Measurements from ENCODE around the gene LCE1F. TPM values are rescaled to one million over a fixed set of nuclear protein-coding genes. Genes with fewer than 3 reads are reported as not detected.
A peak's percentile ranks its signal among the peaks of the same experiment; 100 is the strongest.

LCE1F gene
- polyA plus RNA-seq, 1 of the 3 experiments (the other 2 are of a cell fraction): not detected

DNA sequence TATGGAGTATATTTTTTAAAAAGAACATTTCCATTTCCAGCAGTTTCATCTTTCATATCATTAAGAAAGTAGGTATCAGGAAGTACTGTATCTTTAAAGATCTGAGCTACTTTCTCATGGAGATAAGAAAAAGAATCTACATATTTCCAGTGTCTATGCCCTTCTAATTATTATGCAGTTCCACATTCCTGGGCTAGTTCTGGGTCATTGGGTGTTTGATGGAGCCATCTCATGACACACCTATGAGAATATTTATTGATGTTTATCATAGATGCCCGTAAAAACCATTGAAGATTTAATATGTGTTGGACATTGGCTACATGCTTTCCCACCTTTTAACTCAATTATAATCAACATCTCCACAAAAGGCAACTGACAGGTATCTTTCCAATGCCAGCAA is 46.0 kb upstream of the LCE1F start:
- H3K9ac ChIP-seq: no peak overlapping the region
- H4K20me1 ChIP-seq (ENCODE audit: insufficient read depth): no peaks in the 10 kb centered on the region
- H3K27me3 ChIP-seq (ENCODE audit: insufficient read depth): peaks cover 12% of the 10 kb centered on the region; the same call in 1 of the 2 replicates
- H3K4me1 ChIP-seq (ENCODE audit: control insufficient read depth in 1 of 2, insufficient read depth in 2 of 2, low read depth in 1 of 2, low read length in 1 of 2): no peaks in the 10 kb centered on the region
- no peaks in the 10 kb centered on the region for H3K9me2 ChIP-seq
- DNase-seq: no peak
- H3K36me3 ChIP-seq (replicated peaks in 1 of 2; ENCODE audit: control insufficient read depth in 1 of 2, insufficient read depth in 2 of 2, low read length in 1 of 2): no peaks in the 10 kb centered on the region
- no peak overlapping the region for H3K27ac ChIP-seq (ENCODE audit: low read depth in 2 of 2, low read length in 1 of 2)
- 0% methylated on average over 1 of the region's 1 CpG for WGBS (ENCODE audit: low lambda C conversion rate)
- H3K79me2 ChIP-seq (ENCODE audit: insufficient read depth): no peaks in the 10 kb centered on the region
- POLR2A ChIA-PET: no interaction called here
- TF ChIP-seq EZH2phosphoT487 (IDR thresholded peaks at IDR 0.05; ENCODE audit: borderline replicate concordance, low read depth) (no peak), MEF2A (IDR thresholded peaks at IDR 0.05; ENCODE audit: borderline replicate concordance, low read depth) (no peak), SMC3 (IDR thresholded peaks at IDR 0.05; ENCODE audit: low read depth, low read length) (no peak), FOXM1 (IDR thresholded peaks at IDR 0.05; ENCODE audit: low read depth) (no peak), FOXJ3 (CRISPR knock-in tag; IDR thresholded peaks at IDR 0.05) (no peak), YY1 (IDR thresholded peaks at IDR 0.05; ENCODE audit: low read depth) (no peak), POLR2AphosphoS5 (IDR thresholded peaks at IDR 0.05; ENCODE audit: low read depth, low read length) (no peak), SIN3A (IDR thresholded peaks at IDR 0.05; ENCODE audit: borderline replicate concordance, low read depth, low read length) (no peak)
- TF ChIP-seq, protein P1, sequence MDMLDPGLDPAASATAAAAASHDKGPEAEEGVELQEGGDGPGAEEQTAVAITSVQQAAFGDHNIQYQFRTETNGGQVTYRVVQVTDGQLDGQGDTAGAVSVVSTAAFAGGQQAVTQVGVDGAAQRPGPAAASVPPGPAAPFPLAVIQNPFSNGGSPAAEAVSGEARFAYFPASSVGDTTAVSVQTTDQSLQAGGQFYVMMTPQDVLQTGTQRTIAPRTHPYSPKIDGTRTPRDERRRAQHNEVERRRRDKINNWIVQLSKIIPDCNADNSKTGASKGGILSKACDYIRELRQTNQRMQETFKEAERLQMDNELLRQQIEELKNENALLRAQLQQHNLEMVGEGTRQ (IDR thresholded peaks at IDR 0.05; ENCODE audit: borderline replicate concordance, low read depth, low read length): no peak
- H3K9me3 ChIP-seq: no peaks in the 10 kb centered on the region
- no peak overlapping the region for H2AFZ ChIP-seq (ENCODE audit: low read depth)
- no peak overlapping the region for H3K4me2 ChIP-seq
- H3F3A ChIP-seq (replicated peaks; ENCODE audit: insufficient read depth): no peaks in the 10 kb centered on the region
- H3K4me3 ChIP-seq (ENCODE audit: low read depth in 2 of 2, low read length in 1 of 2): no peak overlapping the region
- CTCF ChIA-PET: no interaction called here

GRCh38 chr1:152735648-152736047 is 39.3 kb upstream of the LCE1F start:
- DNase-seq: no peak
- Histone ChIP-seq H4K20me1 (ENCODE audit: insufficient read depth) (no peaks in the 10 kb centered on the region), H3K9me2 (no peaks in the 10 kb centered on the region), H2AFZ (ENCODE audit: low read depth) (no peak overlapping the region), H3K27me3 (ENCODE audit: insufficient read depth) (no peaks in the 10 kb centered on the region), H3K79me2 (ENCODE audit: insufficient read depth) (no peaks in the 10 kb centered on the region), H3K36me3 (replicated peaks in 1 of 2; ENCODE audit: control insufficient read depth in 1 of 2, insufficient read depth in 2 of 2, low read length in 1 of 2) (no peaks in the 10 kb centered on the region), H3F3A (replicated peaks; ENCODE audit: insufficient read depth) (no peaks in the 10 kb centered on the region), H3K27ac (ENCODE audit: low read depth in 2 of 2, low read length in 1 of 2) (no peak overlapping the region), H3K4me1 (ENCODE audit: control insufficient read depth in 1 of 2, insufficient read depth in 2 of 2, low read depth in 1 of 2, low read length in 1 of 2) (no peaks in the 10 kb centered on the region), H3K4me3 (ENCODE audit: low read depth in 2 of 2, low read length in 1 of 2) (no peak overlapping the region), H3K9ac (no peak overlapping the region), H3K9me3 (no peaks in the 10 kb centered on the region), H3K4me2 (no peak overlapping the region)
- WGBS (ENCODE audit: low lambda C conversion rate): 0% methylated on average over 1 of the region's 1 CpG
- ChIA-PET POLR2A (no interaction called here), CTCF (no interaction called here)
- TF ChIP-seq, protein P2, sequence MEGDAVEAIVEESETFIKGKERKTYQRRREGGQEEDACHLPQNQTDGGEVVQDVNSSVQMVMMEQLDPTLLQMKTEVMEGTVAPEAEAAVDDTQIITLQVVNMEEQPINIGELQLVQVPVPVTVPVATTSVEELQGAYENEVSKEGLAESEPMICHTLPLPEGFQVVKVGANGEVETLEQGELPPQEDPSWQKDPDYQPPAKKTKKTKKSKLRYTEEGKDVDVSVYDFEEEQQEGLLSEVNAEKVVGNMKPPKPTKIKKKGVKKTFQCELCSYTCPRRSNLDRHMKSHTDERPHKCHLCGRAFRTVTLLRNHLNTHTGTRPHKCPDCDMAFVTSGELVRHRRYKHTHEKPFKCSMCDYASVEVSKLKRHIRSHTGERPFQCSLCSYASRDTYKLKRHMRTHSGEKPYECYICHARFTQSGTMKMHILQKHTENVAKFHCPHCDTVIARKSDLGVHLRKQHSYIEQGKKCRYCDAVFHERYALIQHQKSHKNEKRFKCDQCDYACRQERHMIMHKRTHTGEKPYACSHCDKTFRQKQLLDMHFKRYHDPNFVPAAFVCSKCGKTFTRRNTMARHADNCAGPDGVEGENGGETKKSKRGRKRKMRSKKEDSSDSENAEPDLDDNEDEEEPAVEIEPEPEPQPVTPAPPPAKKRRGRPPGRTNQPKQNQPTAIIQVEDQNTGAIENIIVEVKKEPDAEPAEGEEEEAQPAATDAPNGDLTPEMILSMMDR (IDR thresholded peaks at IDR 0.05): peak; percentile 34
- TF ChIP-seq, protein P3, sequence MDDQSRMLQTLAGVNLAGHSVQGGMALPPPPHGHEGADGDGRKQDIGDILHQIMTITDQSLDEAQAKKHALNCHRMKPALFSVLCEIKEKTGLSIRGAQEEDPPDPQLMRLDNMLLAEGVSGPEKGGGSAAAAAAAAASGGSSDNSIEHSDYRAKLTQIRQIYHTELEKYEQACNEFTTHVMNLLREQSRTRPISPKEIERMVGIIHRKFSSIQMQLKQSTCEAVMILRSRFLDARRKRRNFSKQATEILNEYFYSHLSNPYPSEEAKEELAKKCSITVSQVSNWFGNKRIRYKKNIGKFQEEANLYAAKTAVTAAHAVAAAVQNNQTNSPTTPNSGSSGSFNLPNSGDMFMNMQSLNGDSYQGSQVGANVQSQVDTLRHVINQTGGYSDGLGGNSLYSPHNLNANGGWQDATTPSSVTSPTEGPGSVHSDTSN (IDR thresholded peaks at IDR 0.05): no peak
- TF ChIP-seq SMC3 (IDR thresholded peaks at IDR 0.05; ENCODE audit: low read depth, low read length): no peak
- TF ChIP-seq TEAD4 (IDR thresholded peaks at IDR 0.05; ENCODE audit: borderline replicate concordance, insufficient read depth): no peak
